Subcutaneous adipose tissue (tissue), 4 donors: ENCODE measurements around the gene TMEM174. TPM values are rescaled to one million over a fixed set of nuclear protein-coding genes. Genes with fewer than 3 reads are reported as not detected.

Experiments used
- CTCF ChIP-seq: fragments of 450-650 bp; IDR thresholded peaks from one replicate; pipeline ENCODE4 v1.5.1; 2016; ENCODE audit warnings: low read depth, mild to moderate bottlenecking, control low read depth, antibody characterized with exemption, moderate library complexity
- total RNA-seq, 4 donors: library from RNA; depleted of rRNA; stranded (reverse); fragments of >200 nt; gene quantifications; one replicate each; pipeline ENCODE4 v1.1.0, GENCODE V29; 2016

TMEM174 gene
- total RNA-seq, 4 donors from 2014 or later: not detected

- no peak for TF ChIP-seq CTCF
Measured at GRCh38 chr5:73183000-73183399, 10.0 kb downstream of the TMEM174 start.

- no peak for TF ChIP-seq CTCF
Measured at GRCh38 chr5:73183481-73183891, 10.5 kb downstream of the TMEM174 start.

- no peak for TF ChIP-seq CTCF
Measured at GRCh38 chr5:73186976-73187375, 14.0 kb downstream of the TMEM174 start.

GRCh38 chr5:73188764-73189531 lies 16.0 kb downstream of the TMEM174 start:
- TF ChIP-seq CTCF: no peak

GRCh38 chr5:73189871-73190376 lies 16.9 kb downstream of the TMEM174 start:
- no peak for TF ChIP-seq CTCF

- TF ChIP-seq CTCF: no peak
Measured at GRCh38 chr5:73192370-73192769, 19.4 kb downstream of the TMEM174 start.

- no peak for TF ChIP-seq CTCF
Measured at GRCh38 chr5:73193592-73193991, 20.6 kb downstream of the TMEM174 start.
